Measurements from ENCODE around the gene DDX4.

Gene DDX4

DNA sequence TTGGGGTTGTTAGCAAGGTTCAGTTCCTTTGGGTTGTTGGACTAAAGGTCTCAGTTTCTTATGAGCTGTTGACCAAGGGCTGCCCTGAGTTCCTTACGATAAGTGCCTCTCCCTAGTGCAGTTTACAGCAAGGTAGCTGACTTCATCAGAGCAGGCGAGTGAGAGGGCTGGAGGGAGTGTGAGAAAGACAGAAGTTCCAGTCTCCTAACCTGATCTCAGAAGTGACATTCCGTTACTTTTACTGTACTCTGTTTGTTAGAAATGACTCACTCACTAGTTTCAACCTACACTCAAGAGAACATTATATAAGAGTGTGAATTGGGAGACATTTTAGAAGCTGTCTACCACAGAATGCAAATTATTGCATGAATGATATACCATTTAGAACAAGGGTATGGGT lies 92.1 kb downstream of the DDX4 start:
- no peak for DNase-seq

- DNase-seq: no peak
Measured at GRCh38 chr5:55832446-55832845, 94.6 kb downstream of the DDX4 start.

- DNase-seq: no peak
Measured at GRCh38 chr5:55836191-55836590, 98.3 kb downstream of the DDX4 start.

DNA sequence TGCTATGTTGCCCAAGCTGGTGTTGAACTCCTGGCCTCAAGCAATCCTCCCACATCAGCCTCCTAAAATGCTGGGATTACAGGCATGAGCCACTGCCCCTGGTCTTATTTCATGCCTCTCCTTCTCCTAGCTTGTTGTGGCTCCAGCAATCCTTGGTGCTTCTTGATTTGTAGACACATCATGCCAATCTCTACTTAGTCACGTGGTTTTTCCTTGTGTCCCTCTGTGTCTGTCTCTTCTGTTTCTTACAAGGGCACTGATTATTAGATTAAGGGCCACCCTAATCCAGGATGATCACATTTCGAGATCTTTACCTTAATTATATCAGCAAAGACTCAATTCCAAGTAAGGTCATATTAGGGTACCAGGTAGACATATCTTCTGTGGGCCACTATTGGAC lies 104.1 kb downstream of the DDX4 start:
- DNase-seq: no peak

- DNase-seq: no peak
Measured at GRCh38 chr5:55847837-55848236, 110.0 kb downstream of the DDX4 start.

DNA sequence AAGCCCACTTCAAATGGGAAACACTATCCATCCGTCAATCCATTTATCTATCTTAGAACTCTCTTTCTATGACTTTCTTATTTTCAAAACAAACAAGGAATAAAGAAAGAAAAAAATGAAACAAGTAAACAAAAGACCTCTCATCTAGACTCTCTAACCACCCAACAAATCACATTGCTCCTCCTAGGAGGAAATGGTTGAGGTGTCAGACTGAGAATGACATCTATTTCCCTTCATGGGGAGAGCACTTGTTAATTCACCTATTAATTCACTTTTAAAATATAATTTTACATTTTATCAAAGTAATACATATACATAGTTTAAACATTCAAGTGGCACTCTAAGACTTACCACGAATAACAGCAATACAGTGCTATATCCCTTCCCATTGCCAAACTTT lies 110.9 kb downstream of the DDX4 start:
- DNase-seq: no peak

DNA sequence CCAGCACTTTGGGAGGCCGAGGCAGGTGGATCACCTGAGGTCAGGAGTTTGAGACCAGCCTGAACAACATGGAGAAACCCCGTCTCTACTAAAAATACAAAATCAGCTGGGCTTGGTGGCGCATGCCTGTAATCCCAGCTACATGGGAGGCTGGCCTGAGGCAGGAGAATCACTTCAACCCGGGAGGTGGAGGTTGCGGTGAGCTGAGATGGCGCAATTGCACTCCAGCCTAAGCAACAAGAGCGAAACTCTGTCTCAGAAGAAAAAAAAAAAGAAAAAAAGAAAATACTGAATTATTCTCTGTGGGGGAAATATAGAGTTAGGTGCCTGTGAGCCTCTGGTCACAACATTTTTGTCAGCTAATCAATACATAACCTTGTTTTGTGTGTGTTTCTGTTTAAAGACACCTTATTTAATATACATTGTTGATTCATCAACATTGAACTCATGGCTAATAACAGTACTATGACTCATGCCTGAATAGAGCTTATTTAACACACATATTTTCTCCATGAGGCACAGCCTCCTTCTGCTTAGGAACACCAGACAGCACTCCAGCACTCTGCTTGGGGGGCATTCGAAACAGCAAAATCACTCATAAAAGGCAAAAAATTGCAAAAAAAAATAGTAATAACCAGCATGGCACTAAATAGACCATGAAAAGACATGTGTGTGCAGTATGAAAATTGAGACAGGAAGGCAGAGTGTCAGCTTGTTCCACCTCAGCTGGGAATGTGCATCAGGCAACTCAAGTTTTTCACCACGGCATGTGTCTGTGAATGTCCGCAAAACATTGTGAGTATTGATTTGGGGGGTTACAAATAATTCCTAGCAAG lies 113.2 kb downstream of the DDX4 start, which contains the start of gene IL31RA:
Gene IL31RA (plus strand): TSS at position 519 of the 836 bp plus-strand sequence. CDS start 214 bp downstream, at position 733.
- DNase-seq: no peak

- DNase-seq: no peak
Measured at GRCh38 chr5:55851675-55851979, 113.8 kb downstream of the DDX4 start.

DNA sequence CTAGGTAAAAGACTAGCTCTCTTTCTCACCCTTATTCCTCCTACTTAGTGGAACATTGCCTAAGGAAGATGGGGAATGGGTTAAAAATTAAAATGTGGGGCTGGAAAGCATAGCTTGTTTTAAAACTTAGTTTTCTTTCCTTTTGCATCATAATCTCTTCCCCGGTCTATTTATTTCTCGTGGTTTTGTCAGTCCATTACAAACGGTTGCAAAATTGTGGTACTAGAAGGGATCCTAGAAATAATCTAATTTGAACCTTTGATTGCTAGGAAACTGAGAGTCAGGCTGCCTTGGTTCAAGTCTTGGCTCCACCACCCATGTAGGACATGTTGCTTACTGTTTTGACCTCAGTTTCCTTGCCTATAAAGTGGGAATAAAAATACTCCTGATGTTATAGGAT lies 114.6 kb downstream of the DDX4 start:
- DNase-seq: no peak

DNA sequence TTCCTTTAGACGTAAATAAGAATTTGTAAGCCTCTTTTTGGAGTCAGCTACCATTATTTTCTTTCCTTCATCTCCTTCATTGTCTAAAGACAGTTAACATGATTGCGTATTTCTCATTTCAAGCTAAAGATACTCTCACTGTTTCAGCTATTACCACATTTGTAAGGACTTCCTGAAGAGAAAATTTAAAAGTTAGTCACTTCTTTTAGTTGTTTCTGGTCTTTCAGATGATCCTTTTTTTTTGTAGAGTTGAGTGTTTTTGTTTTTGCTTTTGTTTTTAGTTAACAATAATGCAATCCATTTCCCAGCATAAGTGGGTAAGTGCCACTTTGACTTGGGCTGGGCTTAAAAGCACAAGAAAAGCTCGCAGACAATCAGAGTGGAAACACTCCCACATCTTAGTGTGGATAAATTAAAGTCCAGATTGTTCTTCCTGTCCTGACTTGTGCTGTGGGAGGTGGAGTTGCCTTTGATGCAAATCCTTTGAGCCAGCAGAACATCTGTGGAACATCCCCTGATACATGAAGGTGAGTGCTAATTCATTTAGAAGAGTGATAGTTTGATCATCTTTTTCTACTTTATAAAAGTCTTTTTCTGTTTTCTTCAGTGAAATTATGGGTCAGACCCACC lies 115.3 kb downstream of the DDX4 start:
- no peak for DNase-seq

DNA sequence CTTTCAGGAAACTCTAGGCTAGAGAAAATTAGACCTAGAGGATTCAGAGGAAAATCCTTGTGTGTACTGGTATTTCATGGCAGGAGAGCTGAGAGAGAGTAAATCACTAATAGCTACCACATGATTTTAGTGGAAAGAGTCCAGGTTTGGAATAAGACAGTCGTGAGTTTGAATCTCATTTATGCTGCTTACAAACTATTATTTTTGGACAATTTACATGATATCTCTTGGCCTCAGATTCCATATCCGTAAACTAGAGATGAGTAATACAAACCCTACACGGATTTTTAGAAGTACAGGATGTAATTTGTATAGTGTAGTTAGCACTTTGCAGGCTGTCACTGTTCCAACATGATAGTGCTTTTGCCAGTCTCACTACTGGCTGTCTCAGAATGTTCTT lies 116.0 kb downstream of the DDX4 start:
- no peak for DNase-seq

DNA sequence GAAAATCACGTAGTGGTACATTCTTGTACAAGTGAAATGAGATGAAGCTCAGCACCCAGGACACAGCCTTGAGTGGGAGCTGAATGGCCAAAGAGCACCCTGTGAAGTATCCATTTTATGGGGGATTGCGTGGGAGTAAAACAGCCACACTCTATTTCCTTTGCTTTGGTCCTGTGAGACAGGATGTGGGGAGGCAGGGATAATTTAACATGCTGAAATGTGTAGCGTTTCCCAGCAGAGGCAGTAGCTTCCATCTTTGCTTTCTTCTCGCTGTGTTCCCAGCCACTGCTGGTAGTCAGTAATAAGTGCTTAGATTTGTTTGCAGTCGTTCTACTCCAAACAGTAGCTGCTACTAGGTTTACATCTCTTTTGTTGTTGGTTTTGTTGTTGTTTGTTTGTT lies 117.6 kb downstream of the DDX4 start:
- DNase-seq: no peak

DNA sequence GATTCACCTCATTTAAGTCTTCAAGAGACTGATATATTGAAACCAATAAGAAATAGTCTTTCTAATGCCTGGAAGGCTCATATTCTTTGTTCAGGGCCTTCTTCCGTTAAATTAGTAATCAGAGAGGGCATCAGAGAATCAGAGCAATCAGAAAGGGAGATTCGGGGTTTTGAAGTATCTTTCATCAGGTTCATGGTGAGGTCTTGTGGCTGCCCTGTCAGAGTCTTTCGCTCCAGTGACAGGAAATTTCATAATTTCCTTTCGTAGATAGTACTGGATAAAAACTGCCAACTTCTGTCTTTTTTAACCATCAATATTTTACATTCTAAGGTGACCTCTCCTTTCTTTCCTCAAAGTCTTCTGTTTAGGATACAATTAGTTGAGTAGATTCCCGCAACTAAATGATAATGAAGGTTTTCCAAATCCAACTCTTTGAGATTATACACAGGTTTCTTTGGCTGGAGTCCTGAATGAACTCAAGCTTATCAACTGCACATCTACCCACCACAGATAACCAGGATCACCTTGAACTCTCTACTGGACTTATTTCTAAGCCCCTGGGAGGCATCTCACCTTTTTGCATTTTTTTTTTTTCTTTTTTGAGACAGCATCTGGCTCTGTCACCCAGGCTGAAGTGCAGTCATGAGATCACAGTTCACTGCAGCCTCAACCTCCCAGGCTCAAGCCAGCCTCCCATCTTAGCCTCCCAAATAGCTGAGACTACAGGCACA lies 118.8 kb downstream of the DDX4 start:
- DNase-seq: no peak

DNA sequence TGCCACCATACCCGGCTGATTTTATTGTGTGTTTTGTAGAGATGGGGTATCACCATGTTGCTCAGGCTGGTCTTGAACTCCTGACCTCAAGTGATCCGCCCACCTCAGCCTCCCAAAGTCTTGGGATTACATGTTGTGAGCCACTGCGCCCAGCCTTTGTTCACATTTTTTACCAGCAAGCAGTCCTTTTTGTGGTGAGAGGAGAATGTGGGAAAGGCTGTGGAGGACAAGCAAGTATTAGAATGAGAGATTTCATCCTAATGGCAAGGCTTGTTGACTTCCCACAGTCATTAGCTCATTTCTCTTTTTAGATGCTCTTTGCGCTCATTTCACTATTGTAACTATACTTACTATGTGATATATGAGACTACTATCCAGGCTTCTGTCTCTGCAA lies 119.4 kb downstream of the DDX4 start:
- DNase-seq: no peak

- no peak for DNase-seq
Measured at GRCh38 chr5:55858104-55858503, 120.2 kb downstream of the DDX4 start.

DNA sequence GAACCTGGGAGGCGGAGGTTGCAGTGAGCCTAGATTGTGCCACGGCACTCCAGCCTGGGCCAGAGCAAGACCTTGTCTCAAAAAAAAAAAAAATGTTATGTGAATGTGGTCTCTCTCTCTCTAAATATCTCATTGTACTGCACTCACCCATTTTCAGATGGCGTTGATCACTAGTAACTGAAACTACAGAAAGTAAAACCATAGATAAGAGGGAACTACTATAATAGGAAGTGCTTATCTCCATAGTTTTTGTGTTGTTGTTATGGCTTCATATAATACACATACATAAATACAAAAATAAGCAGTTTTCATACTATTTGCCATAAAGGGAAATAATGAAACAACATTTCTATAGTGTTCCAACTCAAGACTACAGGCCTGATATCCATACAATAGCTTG lies 122.4 kb downstream of the DDX4 start:
- no peak for DNase-seq

GRCh38 chr5:55860709-55861108 lies 122.8 kb downstream of the DDX4 start:
- no peak for DNase-seq

DNA sequence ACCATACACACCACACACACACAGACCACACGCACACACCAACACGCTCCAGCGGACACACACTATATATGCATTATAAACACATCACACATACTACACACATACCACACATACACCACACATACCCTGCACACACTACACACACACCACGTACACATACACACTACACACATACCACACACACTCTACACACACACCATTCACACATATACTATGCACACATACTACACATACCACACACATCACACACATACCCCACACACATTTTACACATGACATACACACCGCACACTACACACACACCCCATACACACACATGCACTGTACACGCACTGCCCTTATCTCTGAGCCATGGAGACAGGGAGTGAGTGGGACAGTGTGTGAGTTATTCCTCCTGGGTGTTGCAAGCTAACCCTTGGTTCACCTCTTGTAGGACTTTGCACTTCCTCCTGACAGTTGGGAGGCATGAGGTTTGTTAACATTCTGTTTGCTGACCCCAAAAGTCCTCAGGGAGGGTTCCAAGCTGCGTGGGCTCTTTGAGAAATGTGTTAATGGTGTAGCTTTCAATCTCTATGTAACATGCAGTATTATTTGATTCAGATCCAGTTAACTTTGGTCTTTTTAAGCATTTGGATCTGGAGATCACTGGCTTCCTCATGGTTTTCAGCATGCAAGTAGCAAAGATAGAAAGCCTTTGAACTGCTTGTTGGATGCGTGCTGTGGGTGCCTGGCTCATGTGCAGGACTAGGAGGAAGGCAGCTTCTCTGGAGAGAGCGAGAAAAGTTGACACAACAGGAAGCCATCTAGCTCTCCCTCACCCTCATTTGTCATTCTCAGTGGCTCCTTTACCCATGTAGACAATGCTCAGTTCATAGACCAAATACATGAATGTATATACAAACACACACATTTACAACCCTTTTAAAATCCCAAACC lies 127.0 kb downstream of the DDX4 start:
- DNase-seq: no peak

- DNase-seq: no peak
Measured at GRCh38 chr5:55865831-55866230, 128.0 kb downstream of the DDX4 start.

GRCh38 chr5:55866485-55866884 lies 128.6 kb downstream of the DDX4 start:
- DNase-seq: no peak

All from NCI-H1092 treated with DMSO at 0.1 percent for 48 hours (cell line).